MM.1S (cell line): ENCODE data around the gene VSTM5.

Experiments
- CTCF ChIP-seq: fragments of 300-600 bp; sonication (generic); IDR thresholded peaks from 2 replicates; pipeline ENCODE4 v1.5.1; 2016; ENCODE audit warnings: antibody characterized with exemption, low read length, mixed read lengths
- EZH2phosphoT487 ChIP-seq: fragments of 300-600 bp; sonication (generic); IDR thresholded peaks from 2 replicates; pipeline ENCODE4 v1.6.1; 2018; ENCODE audit warnings: antibody characterized with exemption, low read length

- TF ChIP-seq CTCF (no peak), EZH2phosphoT487 (no peak)
Observed at GRCh38 chr11:93796441-93797231, 53.8 kb downstream of the VSTM5 start.
